D721Med (cell line): ENCODE data around the gene MYL2.

Experiments
- DNase-seq: peaks from one replicate; pipeline ENCODE4 v3.0.0; 2011; ENCODE audit warnings: low spot score; ENCODE audit not compliant: insufficient read length
- FAIRE-seq: peaks from 2 replicates; lab custom pipeline; 2011; peaks lifted over from hg19 to GRCh38; lab: Jason Lieb, UNC
- CTCF ChIP-seq: IDR thresholded peaks from 2 replicates; pipeline ENCODE4 v1.5.1; 2012; ENCODE audit warnings: mild to moderate bottlenecking, control low read depth; ENCODE audit not compliant: insufficient read depth; ENCODE audit errors: missing control alignments

Gene MYL2

GRCh38 chr12:110919720-110920119 is 659 bp downstream of the MYL2 start:
- no peak for FAIRE-seq
- no peak for DNase-seq
- TF ChIP-seq CTCF: no peak

DNA sequence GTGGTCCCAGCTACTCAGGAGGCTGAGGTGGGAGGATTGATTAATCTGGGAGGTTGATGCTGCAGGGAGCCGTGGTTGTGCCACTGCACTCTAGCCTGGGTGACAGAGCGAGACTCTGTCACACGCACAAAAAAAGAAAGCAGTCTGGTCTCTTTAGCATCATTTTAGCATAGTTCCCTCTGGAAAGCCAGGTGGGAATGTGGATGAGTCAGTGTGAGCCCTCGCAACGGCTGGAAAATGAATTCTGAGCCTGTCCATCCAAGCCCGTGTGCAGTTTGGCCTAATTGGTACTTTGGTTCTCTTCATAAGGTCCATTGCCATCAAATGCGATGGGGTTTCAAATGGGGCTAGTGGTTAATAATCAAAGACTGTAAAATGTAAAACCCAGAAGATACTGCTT is 2.4 kb downstream of the MYL2 start:
- TF ChIP-seq CTCF: no peak
- DNase-seq: no peak
- FAIRE-seq: no peak

DNA sequence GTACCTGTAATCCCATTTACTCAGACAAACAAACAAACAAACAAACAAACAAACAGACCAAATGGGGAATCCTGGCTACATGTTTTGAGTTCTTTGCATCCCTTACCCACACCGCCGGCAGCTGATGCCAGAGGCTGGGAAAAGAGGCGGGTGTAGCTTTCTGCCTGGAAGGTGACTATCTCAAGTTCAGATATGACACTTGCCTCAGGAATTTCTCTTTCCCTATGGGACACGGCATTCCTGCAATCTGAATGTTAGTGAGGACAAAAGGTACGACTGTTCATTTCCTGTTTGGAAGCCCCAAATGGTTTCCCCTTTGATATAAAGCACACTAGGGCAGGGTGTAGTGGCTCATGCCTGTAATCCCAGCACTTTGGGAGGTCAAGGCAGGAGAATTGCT is 2.9 kb downstream of the MYL2 start:
- FAIRE-seq (no peak), DNase-seq (no peak)
- no peak for TF ChIP-seq CTCF

GRCh38 chr12:110916295-110916875 is 4.0 kb downstream of the MYL2 start:
- FAIRE-seq: no peak
- DNase-seq: no peak
- no peak for TF ChIP-seq CTCF

GRCh38 chr12:110913119-110914056 is 7.0 kb downstream of the MYL2 start:
- no peak for TF ChIP-seq CTCF
- DNase-seq (no peak), FAIRE-seq (no peak)

- no peak for TF ChIP-seq CTCF
- FAIRE-seq (no peak), DNase-seq (no peak)
Observed at GRCh38 chr12:110912263-110912662, 8.1 kb downstream of the MYL2 start.
